HuH-7.5 (cell line): ENCODE data around the gene GTF2A2.

ENCODE experiments used
- DNase-seq: peaks from one replicate; pipeline ENCODE4 v3.0.0; 2011; ENCODE audit warnings: low spot score

GTF2A2 gene

DNA sequence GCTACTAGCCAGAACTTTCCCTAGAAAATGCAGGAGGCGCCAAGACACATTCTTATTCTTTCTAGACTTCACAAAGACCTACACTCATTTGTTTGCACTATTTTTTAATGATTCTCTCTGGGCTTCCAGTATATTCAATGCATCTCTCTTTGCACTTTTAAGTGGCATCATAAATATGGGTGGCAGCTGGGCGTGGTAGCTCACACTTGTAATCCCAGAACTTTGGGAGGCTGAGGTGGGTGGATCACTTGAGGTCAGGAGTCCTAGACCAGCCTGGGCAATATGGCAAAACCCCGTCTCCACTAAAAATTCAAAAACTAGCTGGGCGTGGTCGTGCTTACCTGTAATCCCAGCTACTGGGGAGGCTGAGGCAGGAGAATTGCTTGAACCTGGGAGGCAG is 51.3 kb downstream of the GTF2A2 start:
- no peak for DNase-seq

DNA sequence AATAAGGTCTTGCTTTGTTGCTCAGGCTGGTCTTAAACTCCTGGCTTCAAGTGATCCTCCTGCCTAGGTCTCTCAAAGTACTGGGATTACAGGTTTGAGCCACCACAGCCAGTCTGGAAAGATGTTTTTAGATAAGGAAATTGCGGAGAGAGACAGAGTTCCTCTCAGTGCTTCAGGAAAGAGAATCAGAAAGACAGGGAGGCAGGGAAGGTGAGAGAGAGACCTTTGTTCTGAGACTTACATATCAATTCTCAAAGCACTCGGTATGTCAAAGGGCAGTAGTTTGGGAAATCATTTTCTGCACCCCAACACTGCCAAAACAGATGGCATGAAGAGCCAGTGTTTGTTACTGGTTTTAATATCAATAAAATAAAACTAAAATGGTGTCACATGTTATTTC is 58.9 kb downstream of the GTF2A2 start:
- DNase-seq: no peak

DNA sequence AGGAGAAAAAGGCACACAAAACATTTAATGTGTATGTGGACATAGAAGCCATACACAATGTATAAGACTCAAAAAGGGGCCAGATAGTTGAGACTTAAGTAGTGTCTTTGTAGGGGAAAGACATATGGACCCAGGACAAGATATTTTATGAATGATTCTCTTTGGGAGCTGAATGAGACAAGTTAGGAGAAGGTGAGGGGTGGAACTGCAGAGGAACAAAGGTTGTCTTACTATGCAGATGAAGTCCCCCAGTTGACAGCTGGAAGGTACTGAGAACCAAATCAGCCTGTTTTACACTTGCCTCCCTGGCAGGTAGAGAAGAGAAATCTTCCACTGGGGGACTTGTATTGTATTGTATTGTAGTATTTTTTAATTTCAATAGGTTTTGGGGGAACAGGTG is 60.7 kb downstream of the GTF2A2 start:
- no peak for DNase-seq

DNA sequence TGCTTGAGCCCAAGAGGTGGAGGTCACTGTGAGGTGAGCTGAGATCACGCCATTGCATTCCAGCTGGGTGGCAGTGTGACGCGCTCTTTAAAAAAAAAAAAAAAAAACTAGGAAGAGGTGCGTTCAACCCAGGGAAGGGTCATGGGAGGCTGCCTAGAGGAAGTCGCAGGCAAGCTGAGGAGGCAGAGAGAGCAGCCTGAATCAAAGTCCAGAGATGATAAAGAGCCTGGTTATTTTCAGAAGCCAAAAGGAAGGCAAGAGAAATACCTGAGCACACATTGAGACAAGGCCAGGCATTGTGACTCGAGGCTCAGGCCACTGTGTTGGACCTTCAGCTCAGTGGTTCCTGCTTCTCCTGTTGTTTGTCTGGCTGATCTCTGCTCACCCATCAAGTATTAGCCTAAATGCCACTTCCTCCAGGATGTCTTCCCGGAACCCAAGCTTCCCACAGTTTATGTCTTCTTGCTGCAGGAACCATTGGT is 61.8 kb downstream of the GTF2A2 start:
- DNase-seq: no peak

DNA sequence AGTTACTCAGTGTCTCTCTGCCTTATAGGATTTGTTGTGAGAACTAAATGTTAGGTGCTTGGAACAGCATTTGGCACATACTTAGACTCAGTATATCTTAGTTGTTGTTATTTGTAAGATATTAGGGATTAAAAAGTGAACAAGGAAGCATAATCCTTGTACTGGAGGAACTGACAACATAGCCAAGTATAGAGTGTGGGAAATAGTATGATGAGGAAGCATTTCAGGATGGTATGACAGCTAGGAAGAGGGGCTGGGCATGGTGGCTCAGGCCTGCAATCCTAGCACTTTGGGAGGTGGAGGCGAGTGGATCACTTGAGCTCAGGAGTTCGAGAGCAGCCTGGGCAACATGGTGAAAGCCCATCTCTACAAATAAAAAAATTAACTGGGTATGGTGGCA is 62.3 kb downstream of the GTF2A2 start:
- DNase-seq: no peak

DNA sequence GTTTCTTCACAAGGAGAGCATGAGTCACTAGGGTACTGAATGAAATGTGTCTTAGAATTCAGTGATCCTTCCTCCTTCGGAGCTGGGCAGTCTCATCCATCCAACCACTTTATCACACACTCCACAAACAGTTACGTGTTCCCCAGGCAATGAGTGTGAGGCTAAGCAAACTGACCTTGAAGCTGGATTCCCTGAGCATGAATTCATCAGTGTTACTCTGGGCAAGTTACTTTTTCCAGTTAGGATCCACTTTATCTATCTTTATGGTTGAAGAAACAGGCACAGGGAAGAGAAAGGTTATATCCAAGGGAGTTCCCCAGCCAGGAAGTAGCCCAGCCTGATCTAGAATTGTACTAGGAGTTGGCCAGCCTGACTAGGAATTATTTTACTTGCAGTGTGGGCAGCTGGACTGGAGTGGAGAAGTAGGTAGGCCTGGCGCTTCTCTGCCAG is 62.8 kb downstream of the GTF2A2 start:
- DNase-seq: no peak

DNA sequence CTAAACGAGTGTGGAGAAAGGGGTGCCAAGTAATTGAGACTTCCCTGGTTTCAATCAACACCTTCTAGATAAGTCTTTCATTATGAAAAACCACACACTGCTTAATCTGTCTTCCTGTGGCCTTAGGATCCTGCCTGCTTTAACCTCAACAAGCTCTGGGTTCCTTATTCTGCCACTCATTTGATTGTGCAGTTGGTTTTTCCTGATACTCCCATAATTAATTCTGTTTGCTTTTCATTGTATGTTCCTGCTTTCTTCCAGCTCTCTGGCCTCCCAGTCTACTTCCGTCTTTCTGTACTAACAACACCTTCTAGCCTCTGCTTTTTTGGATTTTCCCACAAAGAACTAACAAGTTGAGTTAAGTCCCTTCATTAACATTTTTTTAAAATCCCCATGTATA is 66.0 kb downstream of the GTF2A2 start:
- DNase-seq: no peak

DNA sequence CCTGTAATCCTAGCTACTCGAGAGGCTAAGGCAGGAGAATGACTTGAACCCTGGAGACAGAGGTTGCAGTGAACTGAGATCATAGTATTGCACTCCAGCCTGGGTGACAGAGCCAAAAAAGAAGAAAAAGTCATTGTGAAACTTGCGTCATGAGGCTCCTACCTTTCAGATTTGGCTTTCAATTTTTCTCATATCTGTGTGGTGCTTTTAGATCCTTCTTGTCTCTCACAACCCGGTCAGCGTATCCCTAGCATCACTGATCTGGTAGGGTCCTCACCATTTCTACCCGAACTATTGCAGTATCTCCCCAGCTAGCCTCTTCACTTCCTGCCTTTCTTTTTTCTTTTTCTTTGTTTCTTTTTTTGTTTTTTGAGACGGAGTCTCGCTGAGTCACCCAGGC is 67.3 kb downstream of the GTF2A2 start:
- DNase-seq: no peak
